HG03439 (cell line): ENCODE results near the gene FZD7.
A peak's percentile ranks its signal among the peaks of the same experiment; 100 is the strongest.

Experiments
- ATAC-seq: cut with Tn5 transposase; IDR thresholded peaks from one replicate; pipeline ENCODE4 v1.9.1; 2021; ENCODE audit warnings: mild to moderate bottlenecking, moderate library complexity; ENCODE audit not compliant: unreplicated experiment

Gene FZD7

GRCh38 chr2:202033317-202034248, at the start of gene FZD7:
Gene FZD7, plus strand, starts transcription at chr2:202033855. Its CDS starts 793 bp downstream, at chr2:202034648.
- peak; percentile 85 for ATAC-seq

GRCh38 chr2:201984333-201984732, 49.3 kb upstream of the FZD7 start:
- no peak for ATAC-seq

- ATAC-seq = no peak
These were observed 48.7 kb upstream of the FZD7 start for GRCh38 chr2:201984800-201985525.

- no peak for ATAC-seq
These were observed 47.8 kb upstream of the FZD7 start for GRCh38 chr2:201985728-201986462.

- ATAC-seq = no peak
These were observed 47.3 kb upstream of the FZD7 start for GRCh38 chr2:201986463-201986735.

GRCh38 chr2:201987426-201987825, 46.2 kb upstream of the FZD7 start:
- ATAC-seq = no peak

- ATAC-seq = no peak
These were observed 43.6 kb upstream of the FZD7 start for GRCh38 chr2:201990069-201990468.

- no peak for ATAC-seq
These were observed 40.7 kb upstream of the FZD7 start for GRCh38 chr2:201992960-201993359.

- ATAC-seq = no peak
These were observed 38.5 kb upstream of the FZD7 start for GRCh38 chr2:201994973-201995638.

- ATAC-seq = no peak
These were observed 37.6 kb upstream of the FZD7 start for GRCh38 chr2:201996006-201996405.

GRCh38 chr2:201996679-201997314, 36.9 kb upstream of the FZD7 start:
- ATAC-seq = no peak

GRCh38 chr2:201999279-201999678, 34.4 kb upstream of the FZD7 start:
- no peak for ATAC-seq

- ATAC-seq = no peak
These were observed 31.8 kb upstream of the FZD7 start for GRCh38 chr2:202001826-202002225.

GRCh38 chr2:202002381-202002780, 31.3 kb upstream of the FZD7 start:
- no peak for ATAC-seq

- ATAC-seq = no peak
These were observed 28.3 kb upstream of the FZD7 start for GRCh38 chr2:202005272-202005887.

GRCh38 chr2:202006301-202006700, 27.4 kb upstream of the FZD7 start:
- no peak for ATAC-seq

GRCh38 chr2:202007015-202007982, 26.4 kb upstream of the FZD7 start:
- ATAC-seq = no peak

- ATAC-seq = no peak
These were observed 25.7 kb upstream of the FZD7 start for GRCh38 chr2:202007983-202008354.

- ATAC-seq = no peak
These were observed 24.6 kb upstream of the FZD7 start for GRCh38 chr2:202009019-202009481.
